ENCODE results near the gene TM9SF1.

Gene TM9SF1

GRCh38 chr14:24171422-24172260 lies 23.6 kb downstream of the TM9SF1 start, which contains the start of gene REC8:
TSS of gene REC8 (plus strand) at chr14:24172080. CDS start at chr14:24172553, 473 bp downstream.
- DNase-seq (ENCODE audit: low read depth) = no peak
- TF ChIP-seq, protein P1, sequence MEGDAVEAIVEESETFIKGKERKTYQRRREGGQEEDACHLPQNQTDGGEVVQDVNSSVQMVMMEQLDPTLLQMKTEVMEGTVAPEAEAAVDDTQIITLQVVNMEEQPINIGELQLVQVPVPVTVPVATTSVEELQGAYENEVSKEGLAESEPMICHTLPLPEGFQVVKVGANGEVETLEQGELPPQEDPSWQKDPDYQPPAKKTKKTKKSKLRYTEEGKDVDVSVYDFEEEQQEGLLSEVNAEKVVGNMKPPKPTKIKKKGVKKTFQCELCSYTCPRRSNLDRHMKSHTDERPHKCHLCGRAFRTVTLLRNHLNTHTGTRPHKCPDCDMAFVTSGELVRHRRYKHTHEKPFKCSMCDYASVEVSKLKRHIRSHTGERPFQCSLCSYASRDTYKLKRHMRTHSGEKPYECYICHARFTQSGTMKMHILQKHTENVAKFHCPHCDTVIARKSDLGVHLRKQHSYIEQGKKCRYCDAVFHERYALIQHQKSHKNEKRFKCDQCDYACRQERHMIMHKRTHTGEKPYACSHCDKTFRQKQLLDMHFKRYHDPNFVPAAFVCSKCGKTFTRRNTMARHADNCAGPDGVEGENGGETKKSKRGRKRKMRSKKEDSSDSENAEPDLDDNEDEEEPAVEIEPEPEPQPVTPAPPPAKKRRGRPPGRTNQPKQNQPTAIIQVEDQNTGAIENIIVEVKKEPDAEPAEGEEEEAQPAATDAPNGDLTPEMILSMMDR (conservative IDR thresholded peaks at IDR 0.05; ENCODE audit: low read length) = no peak
- H3K4me3 ChIP-seq (ENCODE audit: low read length) = no peak within 1 kb of the TSS

DNA sequence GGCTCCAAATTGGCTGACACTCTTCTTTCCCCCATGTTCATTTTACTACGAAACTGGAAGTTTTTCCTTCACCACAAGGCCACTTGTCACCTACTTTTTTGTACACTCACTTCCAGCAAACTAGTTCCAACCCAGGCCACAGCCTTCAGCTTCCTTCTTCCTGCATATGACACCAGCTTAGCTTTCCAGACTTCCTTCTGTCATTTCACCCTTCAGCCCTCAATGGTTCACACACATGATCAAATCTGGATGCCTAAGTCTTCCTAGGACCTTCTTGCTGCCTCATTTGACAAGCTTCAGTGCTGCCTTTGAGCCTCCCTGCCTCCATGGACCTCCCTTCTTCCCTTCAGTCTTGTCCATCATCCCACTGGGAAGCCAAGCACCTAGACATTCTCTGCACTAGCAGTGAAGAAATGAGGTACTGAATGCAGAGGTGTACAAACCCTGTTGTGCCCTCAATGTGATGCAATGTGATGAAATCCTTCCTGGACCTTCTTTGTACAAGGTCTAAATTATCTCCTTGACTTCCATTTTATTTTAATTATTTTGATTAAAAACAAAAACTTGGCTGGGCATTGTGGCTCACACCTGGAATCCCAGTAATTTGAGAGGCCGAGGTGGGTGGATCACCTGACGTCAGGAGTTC lies 27.6 kb downstream of the TM9SF1 start:
- TF ChIP-seq, protein P1 (conservative IDR thresholded peaks at IDR 0.05; ENCODE audit: low read length) = no peak
- H3K4me3 ChIP-seq (ENCODE audit: low read length) = no peak overlapping the region
- no peak for DNase-seq (ENCODE audit: low read depth)

DNA sequence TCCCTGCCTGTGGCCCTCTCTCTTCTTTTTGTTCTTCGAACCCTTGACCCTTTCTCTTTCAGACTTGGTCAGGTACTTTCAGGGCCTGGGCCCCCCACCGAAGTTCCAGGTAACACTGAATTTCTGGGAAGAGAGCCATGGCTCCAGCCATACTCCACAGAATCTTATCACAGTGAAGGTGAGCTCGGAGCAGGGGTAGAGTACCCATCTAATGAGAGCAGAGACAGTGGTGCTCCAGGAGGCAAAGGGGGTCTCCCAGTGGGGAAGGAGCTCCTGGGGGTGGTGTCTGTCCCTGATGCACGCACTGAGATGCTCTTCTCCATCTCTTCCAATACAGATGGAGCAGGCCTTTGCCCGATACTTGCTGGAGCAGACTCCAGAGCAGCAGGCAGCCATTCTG lies 29.5 kb downstream of the TM9SF1 start:
- TF ChIP-seq, protein P1 (conservative IDR thresholded peaks at IDR 0.05; ENCODE audit: low read length) = no peak
- H3K4me3 ChIP-seq (ENCODE audit: low read length) = no peak overlapping the region
- DNase-seq (ENCODE audit: low read depth) = no peak

- TF ChIP-seq, protein P1 (conservative IDR thresholded peaks at IDR 0.05; ENCODE audit: low read length) = no peak
- no peak overlapping the region for H3K4me3 ChIP-seq (ENCODE audit: low read length)
- no peak for DNase-seq (ENCODE audit: low read depth)
These were observed 30.7 kb downstream of the TM9SF1 start for GRCh38 chr14:24164518-24164991.

DNA sequence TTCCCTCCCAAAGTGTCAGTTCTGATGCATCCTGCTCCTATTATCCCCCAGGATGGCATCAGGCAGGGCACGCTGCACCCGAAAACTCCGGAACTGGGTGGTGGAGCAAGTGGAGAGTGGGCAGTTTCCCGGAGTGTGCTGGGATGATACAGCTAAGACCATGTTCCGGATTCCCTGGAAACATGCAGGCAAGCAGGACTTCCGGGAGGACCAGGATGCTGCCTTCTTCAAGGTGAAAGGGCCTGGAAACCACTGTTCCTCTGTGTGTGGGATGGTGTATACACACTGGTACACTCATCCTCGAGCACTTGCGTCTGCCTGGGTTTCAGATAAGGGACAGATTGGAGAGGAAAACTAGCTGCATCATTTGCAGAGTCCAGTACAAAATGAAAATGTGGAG lies 33.1 kb downstream of the TM9SF1 start:
- peak overlapping the region; percentile 98 for H3K4me3 ChIP-seq (ENCODE audit: low read length)
- peak; percentile 26 for DNase-seq (ENCODE audit: low read depth)
- TF ChIP-seq, protein P1 (conservative IDR thresholded peaks at IDR 0.05; ENCODE audit: low read length) = no peak

- TF ChIP-seq, protein P1 (conservative IDR thresholded peaks at IDR 0.05; ENCODE audit: low read length) = peak; percentile 89
- H3K4me3 ChIP-seq (ENCODE audit: low read length) = peak within 1 kb of the TSS; percentile 98
- DNase-seq (ENCODE audit: low read depth) = peak; percentile 92
These were observed 34.1 kb downstream of the TM9SF1 start, which contains the start of gene IRF9 for GRCh38 chr14:24160850-24161804. TSS of gene IRF9 (plus strand) at chr14:24161265. CDS start at chr14:24162145, 880 bp downstream.
